ENCODE results near the gene NFYA. TPM values are rescaled to one million over a fixed set of nuclear protein-coding genes. Genes with fewer than 3 reads are reported as not detected.

The NFYA gene
- total and polyA plus RNA-seq, 2 of the 4 experiments (the other 2 are of a cell fraction), result 10.9 to 28.5 TPM

DNA sequence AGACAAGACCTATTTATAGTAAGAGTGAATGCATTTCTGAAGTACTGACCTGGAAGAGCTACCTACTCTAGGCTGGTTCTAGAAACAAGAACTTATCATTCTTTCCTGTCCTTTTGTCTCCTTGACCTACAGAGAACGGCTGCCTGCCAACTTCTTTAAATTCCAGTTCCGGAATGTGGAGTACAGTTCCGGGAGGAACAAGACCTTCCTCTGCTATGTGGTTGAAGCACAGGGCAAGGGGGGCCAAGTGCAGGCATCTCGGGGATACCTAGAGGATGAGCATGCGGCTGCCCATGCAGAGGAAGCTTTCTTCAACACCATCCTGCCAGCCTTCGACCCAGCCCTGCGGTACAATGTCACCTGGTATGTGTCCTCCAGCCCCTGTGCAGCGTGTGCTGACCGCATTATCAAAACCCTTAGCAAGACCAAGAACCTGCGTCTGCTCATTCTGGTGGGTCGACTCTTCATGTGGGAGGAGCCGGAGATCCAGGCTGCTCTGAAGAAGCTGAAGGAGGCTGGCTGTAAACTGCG lies 11.5 kb upstream of the NFYA start:
- H4K8ac ChIP-seq (ENCODE audit: low read depth in 2 of 2, low read length in 2 of 2), result no peak overlapping the region
- ATAC-seq (ENCODE audit: low read depth), result no peak
- no peak for DNase-seq
- H4K20me1 ChIP-seq (ENCODE audit: insufficient read depth, low read length), result no peaks in the 10 kb centered on the region
- H3K27me3 ChIP-seq (ENCODE audit: control insufficient read depth, insufficient read depth, low read length), result no peaks in the 10 kb centered on the region
- H3K36me3 ChIP-seq (ENCODE audit: control insufficient read depth, insufficient read depth, low read length), result no peaks in the 10 kb centered on the region; the same call in 1 of the 2 replicates
- H2AK9ac ChIP-seq (replicated peaks; ENCODE audit: low read depth, low read length, poor library complexity), result no peak overlapping the region
- peaks cover 8% of the 10 kb centered on the region for H3K4me1 ChIP-seq (ENCODE audit: control insufficient read depth, insufficient read depth, low read length)
- H2BK120ac ChIP-seq (ENCODE audit: low read depth, low read length), result no peak overlapping the region
- 93% methylated on average over 5 of the region's 13 CpGs; no CpG with 5 or more reads in 1 of the 2 experiments for WGBS, 2 experiments (ENCODE audit: extremely low coverage in 2 of 2, insufficient read length in 1 of 2)
- H3K23ac ChIP-seq (ENCODE audit: low read depth, low read length), result no peak overlapping the region
- in situ Hi-C loops (cut with MboI; ENCODE audit: low sequenced_read_pairs), result no loop called here
- CTCF ChIA-PET, result no interaction called here
- POLR2A ChIA-PET (ENCODE audit: unreplicated experiment), result no interaction called here
- no peak overlapping the region for H4K91ac ChIP-seq (ENCODE audit: insufficient read depth, low read depth, low read length)
- H3K27ac ChIP-seq (ENCODE audit: insufficient read depth, low read length), result no peak overlapping the region
- no peak overlapping the region for H2AFZ ChIP-seq (replicated peaks; ENCODE audit: low read length, poor library complexity)
- no peak overlapping the region for H2BK5ac ChIP-seq (ENCODE audit: low read depth, low read length, poor library complexity, severe bottlenecking)
- no peaks in the 10 kb centered on the region for H3K9me1 ChIP-seq (ENCODE audit: insufficient read depth, low read length)
- H3K4me3 ChIP-seq (ENCODE audit: insufficient read depth, low read depth, low read length), result no peak overlapping the region
- dilution Hi-C loops (cut with HindIII; ENCODE audit: low sequenced_read_pairs, unreplicated experiment), result no loop called here
- no peak overlapping the region for H3K14ac ChIP-seq (replicated peaks; ENCODE audit: low read depth, low read length)
- no TSS peak for BruUV-seq (replicated peaks)
- H2BK20ac ChIP-seq (ENCODE audit: low read depth, low read length), result no peak overlapping the region
- no peak overlapping the region for H4K5ac ChIP-seq (ENCODE audit: low read depth, low read length)
- H2BK15ac ChIP-seq (ENCODE audit: low read depth, low read length), result no peak overlapping the region
- no peak overlapping the region for H3K18ac ChIP-seq (ENCODE audit: low read depth, low read length)
- H3K9me3 ChIP-seq (ENCODE audit: control insufficient read depth, insufficient read depth, low read length), result no peaks in the 10 kb centered on the region
- intact Hi-C loops (cut with micrococcal nuclease), result loop anchor here (10.0 kb wide), 2 partner anchors 506 to 1716 kb away; no protein-coding TSS in a partner anchor
- H3K79me1 ChIP-seq (ENCODE audit: low read depth in 1 of 2, low read length in 2 of 2), result no peaks in the 10 kb centered on the region
- no peak overlapping the region for H2AK5ac ChIP-seq (ENCODE audit: low read depth, low read length)
- no peak for TF ChIP-seq RFX5 (IDR thresholded peaks at IDR 0.05; ENCODE audit: low read depth, low read length)
- no peak for TF ChIP-seq RCOR1 (IDR thresholded peaks at IDR 0.05; ENCODE audit: insufficient replicate concordance, low read length)
- TF ChIP-seq BHLHE40 (IDR thresholded peaks at IDR 0.05; ENCODE audit: low read depth, low read length), result no peak
- TF ChIP-seq, protein P1, sequence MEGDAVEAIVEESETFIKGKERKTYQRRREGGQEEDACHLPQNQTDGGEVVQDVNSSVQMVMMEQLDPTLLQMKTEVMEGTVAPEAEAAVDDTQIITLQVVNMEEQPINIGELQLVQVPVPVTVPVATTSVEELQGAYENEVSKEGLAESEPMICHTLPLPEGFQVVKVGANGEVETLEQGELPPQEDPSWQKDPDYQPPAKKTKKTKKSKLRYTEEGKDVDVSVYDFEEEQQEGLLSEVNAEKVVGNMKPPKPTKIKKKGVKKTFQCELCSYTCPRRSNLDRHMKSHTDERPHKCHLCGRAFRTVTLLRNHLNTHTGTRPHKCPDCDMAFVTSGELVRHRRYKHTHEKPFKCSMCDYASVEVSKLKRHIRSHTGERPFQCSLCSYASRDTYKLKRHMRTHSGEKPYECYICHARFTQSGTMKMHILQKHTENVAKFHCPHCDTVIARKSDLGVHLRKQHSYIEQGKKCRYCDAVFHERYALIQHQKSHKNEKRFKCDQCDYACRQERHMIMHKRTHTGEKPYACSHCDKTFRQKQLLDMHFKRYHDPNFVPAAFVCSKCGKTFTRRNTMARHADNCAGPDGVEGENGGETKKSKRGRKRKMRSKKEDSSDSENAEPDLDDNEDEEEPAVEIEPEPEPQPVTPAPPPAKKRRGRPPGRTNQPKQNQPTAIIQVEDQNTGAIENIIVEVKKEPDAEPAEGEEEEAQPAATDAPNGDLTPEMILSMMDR (conservative IDR thresholded peaks at IDR 0.05; ENCODE audit: low read depth, low read length), result no peak
- no peak for TF ChIP-seq RAD21 (IDR thresholded peaks at IDR 0.05; ENCODE audit: low read length)
- no peak for TF ChIP-seq SMC3 (IDR thresholded peaks at IDR 0.05; ENCODE audit: low read depth, low read length)
- no peak for TF ChIP-seq MXI1 (IDR thresholded peaks at IDR 0.05; ENCODE audit: borderline replicate concordance, low read depth, low read length)
- no peak for TF ChIP-seq CHD1 (IDR thresholded peaks at IDR 0.05; ENCODE audit: low read depth, low read length)
- no peak for TF ChIP-seq FOS (IDR thresholded peaks at IDR 0.05; ENCODE audit: low read depth, low read length)
- TF ChIP-seq, protein P2, sequence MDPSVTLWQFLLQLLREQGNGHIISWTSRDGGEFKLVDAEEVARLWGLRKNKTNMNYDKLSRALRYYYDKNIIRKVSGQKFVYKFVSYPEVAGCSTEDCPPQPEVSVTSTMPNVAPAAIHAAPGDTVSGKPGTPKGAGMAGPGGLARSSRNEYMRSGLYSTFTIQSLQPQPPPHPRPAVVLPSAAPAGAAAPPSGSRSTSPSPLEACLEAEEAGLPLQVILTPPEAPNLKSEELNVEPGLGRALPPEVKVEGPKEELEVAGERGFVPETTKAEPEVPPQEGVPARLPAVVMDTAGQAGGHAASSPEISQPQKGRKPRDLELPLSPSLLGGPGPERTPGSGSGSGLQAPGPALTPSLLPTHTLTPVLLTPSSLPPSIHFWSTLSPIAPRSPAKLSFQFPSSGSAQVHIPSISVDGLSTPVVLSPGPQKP (IDR thresholded peaks at IDR 0.05; ENCODE audit: borderline replicate concordance, low read depth, low read length), result no peak
- TF ChIP-seq CEBPB (IDR thresholded peaks at IDR 0.05; ENCODE audit: low read depth, low read length), result no peak
- TF ChIP-seq, protein P3, sequence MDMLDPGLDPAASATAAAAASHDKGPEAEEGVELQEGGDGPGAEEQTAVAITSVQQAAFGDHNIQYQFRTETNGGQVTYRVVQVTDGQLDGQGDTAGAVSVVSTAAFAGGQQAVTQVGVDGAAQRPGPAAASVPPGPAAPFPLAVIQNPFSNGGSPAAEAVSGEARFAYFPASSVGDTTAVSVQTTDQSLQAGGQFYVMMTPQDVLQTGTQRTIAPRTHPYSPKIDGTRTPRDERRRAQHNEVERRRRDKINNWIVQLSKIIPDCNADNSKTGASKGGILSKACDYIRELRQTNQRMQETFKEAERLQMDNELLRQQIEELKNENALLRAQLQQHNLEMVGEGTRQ (IDR thresholded peaks at IDR 0.05; ENCODE audit: low read depth, low read length), result no peak
- TF ChIP-seq NFE2L2 (IDR thresholded peaks at IDR 0.05; ENCODE audit: low read depth, low read length), result no peak
- TF ChIP-seq MAFK (IDR thresholded peaks at IDR 0.05; ENCODE audit: low read depth, low read length), result no peak
- no peak for TF ChIP-seq MAZ (IDR thresholded peaks at IDR 0.05; ENCODE audit: borderline replicate concordance, low read depth, low read length)
- no peak for TF ChIP-seq POLR2A (IDR thresholded peaks at IDR 0.05; ENCODE audit: low read depth, low read length)
- no peak overlapping the region for H3K4me2 ChIP-seq (ENCODE audit: low read depth, low read length)
- H3K9ac ChIP-seq (ENCODE audit: low read depth, low read length), result no peak overlapping the region
- no peak overlapping the region for H3K4ac ChIP-seq (ENCODE audit: low read depth, low read length)
- no peak overlapping the region for H3K56ac ChIP-seq (ENCODE audit: extremely low read depth, insufficient read depth, low read length)

All from IMR-90 (cell line).